Activated T-cell treated with anti-CD3 and anti-CD28 coated beads, Interleukin-2, amount 50 U/mL, for 72 hours (primary cell): ENCODE data around the gene ZNF765. TPM values are rescaled to one million over a fixed set of nuclear protein-coding genes. Genes with fewer than 3 reads are reported as not detected.
"Not testable (repeated sequence)": the region's sequence is repeated elsewhere in the genome, so short reads cannot be mapped to it uniquely, and the experiment has no call there.

Source experiments
- ATAC-seq, 2 donors: fragments of 150-1000 bp; cut with Tn5 transposase; replicated peaks in 1 of 2; 2 replicates each; pipeline ENCODE4 v1.10.0; 2021; ENCODE audit warnings: moderate library complexity in 2 of 2, mild to moderate bottlenecking in 1 of 2
- DNase-seq, 2 donors: peaks; one replicate each; pipeline ENCODE4 v3.0.0; 2021 to 2022; ENCODE audit warnings: mixed read lengths in 1 of 2
- H3K27ac Mint-ChIP-seq: one replicate; pipeline ENCODE4 v1.8.0; 2022; ENCODE audit warnings: mild to moderate bottlenecking, moderate library complexity, mixed read lengths
- H3K27me3 Mint-ChIP-seq: one replicate; pipeline ENCODE4 v1.8.0; 2022; ENCODE audit warnings: low read depth, mixed read lengths
- H3K36me3 Mint-ChIP-seq, 2 donors: one replicate each; pipeline ENCODE4 v1.8.0; 2022; ENCODE audit warnings: mixed read lengths in 2 of 2, mild to moderate bottlenecking in 1 of 2; ENCODE audit not compliant: insufficient read depth in 2 of 2
- H3K4me1 Mint-ChIP-seq: one replicate; pipeline ENCODE4 v1.8.0; 2022; ENCODE audit warnings: low read depth, mixed read lengths
- H3K4me3 Mint-ChIP-seq, 2 donors: one replicate each; pipeline ENCODE4 v1.8.0; 2022; ENCODE audit warnings: mild to moderate bottlenecking in 2 of 2, mixed read lengths in 2 of 2, moderate library complexity in 2 of 2
- H3K9me3 Mint-ChIP-seq, 2 donors: one replicate each; pipeline ENCODE4 v1.8.0; 2022; ENCODE audit warnings: mixed read lengths in 2 of 2
- total RNA-seq, 2 donors: library from RNA; stranded (reverse); gene quantifications; one replicate each; pipeline ENCODE4 v1.2.3, GENCODE V29; 2022

ZNF765 gene
- total RNA-seq, 2 donors from 2014 or later, result 13.4 to 14.6 TPM

GRCh38 chr19:53431399-53432087 lies 36.6 kb downstream of the ZNF765 start, which contains the start of gene ZNF761:
TSS of gene ZNF761 (plus strand) at chr19:53431984. CDS start at chr19:53447269, 15,285 bp downstream.
- peak within 1 kb of the TSS; percentile 72 for H3K27ac Mint-ChIP-seq
- H3K27me3 Mint-ChIP-seq, result no peaks in the 10 kb centered on the region
- peaks cover 24 to 36% of the 10 kb centered on the region in 2 donors for H3K36me3 Mint-ChIP-seq
- ATAC-seq (peak; percentile 97 to 99), DNase-seq (peak; percentile 96 to 99)
- H3K4me3 Mint-ChIP-seq, result peak within 1 kb of the TSS; percentile 90 to 96
- H3K9me3 Mint-ChIP-seq, result peaks cover 0 to 1% of the 10 kb centered on the region in 2 donors
- peaks cover 40% of the 10 kb centered on the region for H3K4me1 Mint-ChIP-seq

DNA sequence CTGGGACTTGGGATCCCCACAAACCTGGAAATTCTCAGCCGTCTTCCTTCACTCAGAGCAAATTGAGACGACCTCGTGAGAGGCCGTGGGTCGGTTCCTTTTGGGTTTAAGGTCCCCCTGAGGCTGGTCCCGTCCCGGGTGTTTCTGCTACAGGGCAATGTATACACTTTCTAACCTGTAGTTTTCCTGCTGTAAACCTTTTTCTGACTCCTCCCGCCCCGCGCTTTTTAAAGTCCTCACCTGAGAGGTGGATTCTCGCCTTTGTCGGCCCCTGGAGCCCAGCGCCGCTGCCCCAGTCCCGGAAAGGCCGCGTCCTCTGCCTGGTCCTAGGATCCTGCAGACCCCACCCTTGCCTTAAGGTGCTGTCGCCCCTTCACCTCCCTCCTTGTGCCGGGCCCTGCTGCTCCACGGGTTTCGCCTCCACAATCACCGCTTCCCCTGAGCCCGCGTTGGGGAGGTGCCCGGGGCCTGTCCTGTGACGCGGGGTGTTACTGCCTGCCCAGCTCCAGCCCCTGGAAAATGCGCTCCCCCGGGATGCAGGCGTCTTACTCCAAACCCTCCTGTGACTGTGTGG lies 37.2 kb downstream of the ZNF765 start:
- peaks cover 28 to 39% of the 10 kb centered on the region in 2 donors for H3K36me3 Mint-ChIP-seq
- peaks cover 0 to 1% of the 10 kb centered on the region in 2 donors for H3K9me3 Mint-ChIP-seq
- H3K4me1 Mint-ChIP-seq, result peaks cover 40% of the 10 kb centered on the region
- ATAC-seq, result peak; percentile 29 to 30
- H3K4me3 Mint-ChIP-seq, result peak overlapping the region; percentile 90 to 96
- peak overlapping the region; percentile 72 for H3K27ac Mint-ChIP-seq
- DNase-seq, result peak in 1 of 2 donors; percentile 26
- no peaks in the 10 kb centered on the region for H3K27me3 Mint-ChIP-seq

GRCh38 chr19:53443809-53444208 lies 48.9 kb downstream of the ZNF765 start:
- not testable (repeated sequence) for H3K27ac Mint-ChIP-seq, H3K4me1 Mint-ChIP-seq, H3K27me3 Mint-ChIP-seq, H3K4me3 Mint-ChIP-seq, DNase-seq, ATAC-seq
- peaks cover 11 to 22% of the 10 kb centered on the region in 2 donors for H3K9me3 Mint-ChIP-seq
- peaks cover 45 to 77% of the 10 kb centered on the region in 2 donors for H3K36me3 Mint-ChIP-seq

GRCh38 chr19:53447196-53447595 lies 52.2 kb downstream of the ZNF765 start:
- ATAC-seq, H3K4me1 Mint-ChIP-seq, H3K4me3 Mint-ChIP-seq, H3K27me3 Mint-ChIP-seq, DNase-seq, H3K27ac Mint-ChIP-seq: not testable (repeated sequence)
- H3K9me3 Mint-ChIP-seq, result peaks cover 10 to 25% of the 10 kb centered on the region in 2 donors
- H3K36me3 Mint-ChIP-seq, result peaks cover 52 to 83% of the 10 kb centered on the region in 2 donors

DNA sequence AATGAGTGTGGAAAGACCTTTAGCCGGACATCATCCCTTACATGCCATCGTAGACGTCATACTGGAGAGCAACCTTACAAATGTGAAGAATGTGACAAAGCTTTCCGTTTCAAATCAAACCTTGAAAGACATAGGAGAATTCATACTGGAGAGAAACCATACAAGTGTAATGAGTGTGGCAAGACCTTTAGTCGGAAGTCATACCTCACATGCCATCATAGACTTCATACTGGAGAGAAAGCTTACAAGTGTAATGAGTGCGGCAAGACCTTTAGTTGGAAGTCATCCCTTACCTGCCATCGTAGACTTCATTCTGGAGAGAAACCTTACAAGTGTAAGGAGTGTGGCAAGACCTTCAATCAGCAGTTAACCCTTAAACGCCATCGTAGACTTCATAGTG lies 60.9 kb downstream of the ZNF765 start:
- Mint-ChIP-seq H3K27ac (no peak overlapping the region), H3K27me3 (no peaks in the 10 kb centered on the region), H3K4me3 (no peak overlapping the region), H3K36me3 (peaks cover 59 to 78% of the 10 kb centered on the region in 2 donors), H3K9me3 (peaks cover 35 to 39% of the 10 kb centered on the region in 2 donors), H3K4me1 (no peaks in the 10 kb centered on the region)
- DNase-seq, result no peak
- ATAC-seq, result no peak

- H3K4me1 Mint-ChIP-seq, H3K4me3 Mint-ChIP-seq, ATAC-seq, H3K27ac Mint-ChIP-seq, DNase-seq: not testable (repeated sequence)
- peaks cover 40 to 46% of the 10 kb centered on the region in 2 donors for H3K9me3 Mint-ChIP-seq
- peaks cover 12% of the 10 kb centered on the region for H3K27me3 Mint-ChIP-seq
- peaks cover 42 to 59% of the 10 kb centered on the region in 2 donors for H3K36me3 Mint-ChIP-seq
These were observed 65.3 kb downstream of the ZNF765 start for GRCh38 chr19:53460131-53460721.

GRCh38 chr19:53461866-53462265 lies 66.9 kb downstream of the ZNF765 start:
- ATAC-seq (no peak), DNase-seq (no peak)
- H3K36me3 Mint-ChIP-seq, result peaks cover 28 to 45% of the 10 kb centered on the region in 2 donors
- no peak overlapping the region for H3K27ac Mint-ChIP-seq
- H3K4me3 Mint-ChIP-seq, result no peak overlapping the region
- peaks cover 25 to 30% of the 10 kb centered on the region in 2 donors for H3K9me3 Mint-ChIP-seq
- H3K27me3 Mint-ChIP-seq, result peaks cover 12% of the 10 kb centered on the region
- peaks cover 8% of the 10 kb centered on the region for H3K4me1 Mint-ChIP-seq

DNA sequence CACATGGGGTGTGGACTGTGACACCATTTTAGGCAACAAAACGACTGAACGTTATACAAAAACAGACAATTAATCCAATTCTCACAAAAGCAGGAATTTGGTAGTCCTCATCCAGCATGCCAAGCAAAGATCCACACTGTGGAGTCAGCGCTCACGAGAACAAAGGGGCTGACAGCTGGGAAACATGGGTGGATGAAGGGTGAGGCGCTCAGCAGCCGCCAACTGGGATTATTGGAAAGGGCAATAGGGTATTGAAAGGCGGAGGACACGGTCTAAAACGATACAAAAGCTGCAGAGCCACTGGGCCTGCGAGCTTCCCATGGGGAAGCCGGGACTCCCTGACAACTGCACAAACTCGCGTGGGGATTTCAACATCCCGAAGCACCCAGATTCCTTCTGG lies 67.9 kb downstream of the ZNF765 start:
- ATAC-seq (no peak), DNase-seq (no peak)
- Mint-ChIP-seq H3K4me3 (peak overlapping the region in 1 of 2 donors; percentile 40), H3K9me3 (peaks cover 21 to 26% of the 10 kb centered on the region in 2 donors), H3K4me1 (peaks cover 9% of the 10 kb centered on the region), H3K27ac (no peak overlapping the region), H3K36me3 (peaks cover 21 to 38% of the 10 kb centered on the region in 2 donors), H3K27me3 (peaks cover 12% of the 10 kb centered on the region)

- DNase-seq, result peak in 1 of 2 donors; percentile 8
- H3K9me3 Mint-ChIP-seq, result peaks cover 20 to 24% of the 10 kb centered on the region in 2 donors
- H3K27me3 Mint-ChIP-seq, result peaks cover 12% of the 10 kb centered on the region
These were observed 68.3 kb downstream of the ZNF765 start for GRCh38 chr19:53463263-53463662.

DNA sequence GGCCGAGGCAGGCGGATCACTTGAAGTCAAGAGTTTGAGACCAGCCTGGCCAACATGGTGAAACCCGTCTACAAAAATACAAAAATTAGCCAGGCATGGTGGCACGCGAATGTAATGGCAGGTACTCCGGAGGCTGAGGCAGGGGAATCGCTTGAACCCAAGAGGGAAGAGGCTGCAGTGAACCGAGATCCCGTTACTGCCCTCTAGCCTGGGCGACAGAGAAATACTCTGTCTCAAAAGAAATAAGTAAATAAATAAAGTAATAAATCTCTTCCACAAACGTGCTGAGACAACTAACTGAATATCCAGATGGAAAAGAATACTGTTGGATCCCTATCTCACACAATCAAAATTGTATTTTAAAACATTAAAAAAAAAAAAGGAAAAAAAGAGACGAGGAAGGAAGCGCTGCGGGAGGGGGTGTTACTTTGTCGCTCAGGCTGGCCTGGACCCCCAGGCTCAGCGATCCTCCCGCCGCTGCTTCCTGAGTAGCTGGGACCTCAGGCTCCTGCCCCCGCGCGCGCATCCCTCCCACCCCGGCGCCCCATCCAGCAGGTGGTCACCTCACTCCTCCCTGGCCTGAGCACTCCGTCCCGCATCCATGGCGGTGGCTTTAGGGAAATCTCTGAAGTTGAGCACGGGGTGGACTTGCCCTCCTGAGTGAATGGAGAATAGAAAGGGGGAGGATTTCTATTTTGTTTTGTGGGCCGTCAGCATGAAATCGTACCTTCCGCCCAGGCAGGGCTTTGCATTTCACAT lies 72.0 kb downstream of the ZNF765 start:
- Mint-ChIP-seq H3K27me3 (peaks cover 12% of the 10 kb centered on the region), H3K9me3 (peaks cover 12% of the 10 kb centered on the region in 2 donors), H3K27ac (no peak overlapping the region), H3K4me1 (peaks cover 31% of the 10 kb centered on the region), H3K4me3 (peak overlapping the region; percentile 76 to 86), H3K36me3 (peaks cover 17 to 30% of the 10 kb centered on the region in 2 donors)
- peak in 1 of 2 donors; percentile 36 for ATAC-seq
- DNase-seq, result no peak

More at GRCh38 chr19:53463263-53463662, 68.3 kb downstream of the ZNF765 start:
- Mint-ChIP-seq H3K36me3 (peaks cover 19 to 37% of the 10 kb centered on the region in 2 donors), H3K4me3 (peak overlapping the region in 1 of 2 donors; percentile 40), H3K4me1 (peaks cover 12% of the 10 kb centered on the region), H3K27ac (no peak overlapping the region)
- no peak for ATAC-seq

- H3K27me3 Mint-ChIP-seq, result peaks cover 12% of the 10 kb centered on the region
- H3K27ac Mint-ChIP-seq, result peak within 1 kb of the TSS; percentile 80
- peaks cover 19 to 37% of the 10 kb centered on the region in 2 donors for H3K36me3 Mint-ChIP-seq
- peak within 1 kb of the TSS; percentile 76 to 86 for H3K4me3 Mint-ChIP-seq
- ATAC-seq, result peak; percentile 98
- H3K9me3 Mint-ChIP-seq, result peaks cover 13% of the 10 kb centered on the region in 2 donors
- DNase-seq, result peak; percentile 94
- H3K4me1 Mint-ChIP-seq, result peaks cover 34% of the 10 kb centered on the region
These were observed 72.7 kb downstream of the ZNF765 start, which contains the start of gene ZNF813 for GRCh38 chr19:53467485-53468262. TSS of gene ZNF813 (plus strand) at chr19:53467733. CDS start at chr19:53483823, 16,090 bp downstream.

- not testable (repeated sequence) for H3K9me3 Mint-ChIP-seq, DNase-seq, ATAC-seq, H3K27me3 Mint-ChIP-seq
- H3K4me1 Mint-ChIP-seq, result peaks cover 34% of the 10 kb centered on the region
- H3K36me3 Mint-ChIP-seq, result peaks cover 14 to 34% of the 10 kb centered on the region in 2 donors
- H3K27ac Mint-ChIP-seq, result peak overlapping the region; percentile 1
- H3K4me3 Mint-ChIP-seq, result peak overlapping the region; percentile 76 to 86
These were observed 73.7 kb downstream of the ZNF765 start for GRCh38 chr19:53468628-53469027.
